Transverse colon (tissue), 4 donors: ENCODE measurements around the gene KIF18A. TPM values are rescaled to one million over a fixed set of nuclear protein-coding genes. Genes with fewer than 3 reads are reported as not detected.

ENCODE experiments used
- DNase-seq: peaks from one replicate; pipeline ENCODE4 v3.0.0-alpha.2; 2019
- H3K27ac ChIP-seq, 4 donors: fragments of 200-600 bp; sonication (generic); 2 replicates each; pipeline ENCODE4 v1.5.1; 2016 to 2018; ENCODE audit warnings: inconsistent platforms in 4 of 4
- H3K27me3 ChIP-seq: fragments of 200-600 bp; sonication (generic); 2 replicates; pipeline ENCODE4 v1.5.1; 2017; ENCODE audit warnings: inconsistent platforms
- H3K36me3 ChIP-seq, 4 donors: fragments of 200-600 bp; sonication (generic); 2 replicates each; pipeline ENCODE4 v1.5.1; 2017 to 2019; ENCODE audit warnings: inconsistent platforms in 4 of 4
- H3K4me1 ChIP-seq, 4 donors: fragments of 200-600 bp; sonication (generic); 2 replicates each; pipeline ENCODE4 v1.5.1; 2017 to 2020; ENCODE audit warnings: inconsistent platforms in 4 of 4
- H3K4me3 ChIP-seq, 4 donors: fragments of 200-600 bp; sonication (generic); 1 replicate in 1 of 4; 2 replicates in 3 of 4; pipeline versions ENCODE4 v1.5.1 to v1.6.1; 2017 to 2019; ENCODE audit warnings: inconsistent platforms in 4 of 4
- H3K9me3 ChIP-seq, 2 donors: fragments of 200-600 bp; sonication (generic); 2 replicates each; pipeline ENCODE4 v1.5.1; 2017 to 2019; ENCODE audit warnings: inconsistent platforms in 2 of 2
- CTCF ChIP-seq, 5 experiments: fragments of 200-600 bp in 3 of 5; fragments of 450-650 bp in 2 of 5; sonication (generic) in 3 of 5; IDR thresholded peaks; 1 replicate in 2 of 5; 2 replicates in 3 of 5; pipeline ENCODE4 v1.5.1; 2016 to 2017; ENCODE audit warnings: antibody characterized with exemption in 5 of 5, inconsistent platforms in 3 of 5, mild to moderate bottlenecking in 2 of 5, moderate library complexity in 1 of 5
- EP300 ChIP-seq: sonication (generic); formaldehyde crosslinking; IDR thresholded peaks from one replicate; pipeline ENCODE4 v1.6.1; 2017; ENCODE audit warnings: antibody characterized with exemption, low read depth
- POLR2A ChIP-seq: fragments of 450-650 bp; IDR thresholded peaks from one replicate; pipeline ENCODE4 v1.6.1; 2016; ENCODE audit warnings: antibody characterized with exemption, mild to moderate bottlenecking, moderate library complexity
- POLR2AphosphoS5 ChIP-seq, 3 donors: sonication (generic); formaldehyde crosslinking; IDR thresholded peaks; one replicate each; pipeline ENCODE4 v1.6.1; 2016; ENCODE audit warnings: antibody characterized with exemption in 3 of 3
- WGBS, 2 donors: methylation state at CpG; one replicate each; pipeline ENCODE4 v1.1.5; 2018; ENCODE audit warnings: low coverage in 1 of 2; 5-methylcytosine and 5-hydroxymethylcytosine counted together
- in situ Hi-C, 4 donors: fragments of 200-750 bp; cut with MboI; loops; one replicate each; pipeline versions ENCODE4 v1.15.0 to v1.15.1; 2017; ENCODE audit warnings: low sequenced_read_pairs in 3 of 4, low pct_ligation_motif_present in 1 of 4, low pct_unique_long_range_greater_than_20kb in 1 of 4
- intact Hi-C: fragments of 100-400 bp; cut with DNase I; formaldehyde crosslinking; loops from one replicate; pipeline ENCODE4 v1.15.1; 2023; ENCODE audit warnings: low total_unique reads
- total RNA-seq, 4 donors: library from RNA; depleted of rRNA; stranded (reverse); fragments of >200 nt; gene quantifications; one replicate each; pipeline ENCODE4 v1.1.0, GENCODE V29; 2016

KIF18A gene
- total RNA-seq, 4 donors from 2014 or later: 0.20 to 1.8 (median 0.43) TPM

- intact Hi-C loops (no loop called here), in situ Hi-C loops (no loop called here)
- 76 to 78% methylated on average over 2 of the region's 2 CpGs for WGBS, 2 donors
- Histone ChIP-seq H3K36me3 (no peaks in the 10 kb centered on the region), H3K27me3 (no peaks in the 10 kb centered on the region), H3K9me3 (no peaks in the 10 kb centered on the region), H3K4me1 (peaks cover 0 to 17% (median 0%) of the 10 kb centered on the region in 4 donors), H3K27ac (no peak overlapping the region), H3K4me3 (no peak overlapping the region)
- DNase-seq: no peak
- no peak for TF ChIP-seq POLR2AphosphoS5 (IDR thresholded peaks at IDR 0.05)
- TF ChIP-seq EP300: no peak
Measured at GRCh38 chr11:28100665-28101064, 7.3 kb downstream of the KIF18A start.

- Histone ChIP-seq H3K4me3 (no peak overlapping the region), H3K27ac (no peak overlapping the region), H3K9me3 (no peaks in the 10 kb centered on the region), H3K4me1 (peaks cover 0 to 17% (median 0%) of the 10 kb centered on the region in 4 donors), H3K36me3 (no peaks in the 10 kb centered on the region), H3K27me3 (no peaks in the 10 kb centered on the region)
- 33 to 34% methylated on average over 1 of the region's 1 CpG for WGBS, 2 donors
- intact Hi-C loops: no loop called here
- in situ Hi-C loops: no loop called here
- no peak for DNase-seq
- TF ChIP-seq EP300: no peak
- TF ChIP-seq CTCF (IDR thresholded peaks at IDR 0.05): no peak
- no peak for TF ChIP-seq POLR2A
- no peak for TF ChIP-seq POLR2AphosphoS5 (IDR thresholded peaks at IDR 0.05)
Measured at GRCh38 chr11:28099715-28100114, 8.2 kb downstream of the KIF18A start.

GRCh38 chr11:28098257-28098656 lies 9.7 kb downstream of the KIF18A start:
- H3K9me3 ChIP-seq: no peaks in the 10 kb centered on the region
- WGBS, 2 donors: 88% methylated on average over 1 of the region's 1 CpG; no CpG with 5 or more reads in 1 of the 2 donors
- TF ChIP-seq POLR2AphosphoS5 (IDR thresholded peaks at IDR 0.05) (no peak), POLR2A (no peak), CTCF (IDR thresholded peaks at IDR 0.05) (no peak), EP300 (no peak)
- in situ Hi-C loops: no loop called here
- H3K4me3 ChIP-seq: no peak overlapping the region
- no peak overlapping the region for H3K27ac ChIP-seq
- no peak for DNase-seq
- peaks cover 0 to 17% (median 0%) of the 10 kb centered on the region in 4 donors for H3K4me1 ChIP-seq
- intact Hi-C loops: no loop called here
- H3K27me3 ChIP-seq: no peaks in the 10 kb centered on the region
- no peaks in the 10 kb centered on the region for H3K36me3 ChIP-seq

GRCh38 chr11:28092786-28093185 lies 15.2 kb downstream of the KIF18A start:
- Histone ChIP-seq H3K9me3 (no peaks in the 10 kb centered on the region), H3K27ac (no peak overlapping the region), H3K4me1 (no peaks in the 10 kb centered on the region), H3K27me3 (no peaks in the 10 kb centered on the region), H3K4me3 (no peak overlapping the region), H3K36me3 (no peaks in the 10 kb centered on the region)
- no peak for DNase-seq
- intact Hi-C loops: no loop called here
- in situ Hi-C loops: no loop called here
- TF ChIP-seq POLR2A: no peak
- TF ChIP-seq POLR2AphosphoS5 (IDR thresholded peaks at IDR 0.05): no peak
- no peak for TF ChIP-seq CTCF (IDR thresholded peaks at IDR 0.05)
- no peak for TF ChIP-seq EP300

GRCh38 chr11:28090052-28090749 lies 17.8 kb downstream of the KIF18A start:
- H3K27me3 ChIP-seq: no peaks in the 10 kb centered on the region
- no peaks in the 10 kb centered on the region for H3K4me1 ChIP-seq
- in situ Hi-C loops: no loop called here
- intact Hi-C loops: no loop called here
- WGBS, 2 donors: 87 to 88% methylated on average over 2 of the region's 2 CpGs
- H3K36me3 ChIP-seq: no peaks in the 10 kb centered on the region
- no peak for DNase-seq
- no peak for TF ChIP-seq POLR2A
- TF ChIP-seq POLR2AphosphoS5 (IDR thresholded peaks at IDR 0.05): no peak
- no peak for TF ChIP-seq CTCF (IDR thresholded peaks at IDR 0.05)
- TF ChIP-seq EP300: no peak
- no peak overlapping the region for H3K4me3 ChIP-seq
- H3K27ac ChIP-seq: no peak overlapping the region
- no peaks in the 10 kb centered on the region for H3K9me3 ChIP-seq
